NT2/D1 (cell line): ENCODE data around the gene TSR1.

Experiments
- DNase-seq: peaks from one replicate; pipeline ENCODE4 v3.0.0-alpha.2; 2011; ENCODE audit warnings: low read depth, low spot score
- H3K27me3 ChIP-seq: 2 replicates; pipeline ENCODE4 v1.6.0; 2011; ENCODE audit warnings: mild to moderate bottlenecking; ENCODE audit not compliant: insufficient read length, insufficient read depth
- H3K36me3 ChIP-seq: 2 replicates; pipeline ENCODE4 v1.6.1; 2011; ENCODE audit warnings: mild to moderate bottlenecking, low read length, mixed read lengths; ENCODE audit not compliant: insufficient read depth, insufficient read length
- H3K4me1 ChIP-seq: 2 replicates; pipeline ENCODE4 v1.5.1; 2011; ENCODE audit not compliant: insufficient read depth, insufficient read length
- H3K4me3 ChIP-seq: 2 replicates; pipeline ENCODE4 v1.5.1; 2011; ENCODE audit warnings: low read depth; ENCODE audit not compliant: insufficient read length
- H3K9ac ChIP-seq: 2 replicates; pipeline ENCODE4 v1.6.0; 2011; ENCODE audit warnings: low read depth; ENCODE audit not compliant: insufficient read length
- H3K9me3 ChIP-seq: 2 replicates; pipeline ENCODE4 v1.5.1; 2011; ENCODE audit warnings: mild to moderate bottlenecking, low read length; ENCODE audit not compliant: insufficient read depth
- SUZ12 ChIP-seq: IDR thresholded peaks from 2 replicates; pipeline ENCODE4 v1.6.1; 2011; ENCODE audit not compliant: insufficient read length, insufficient read depth; ENCODE audit errors: extremely low read depth
- YY1 ChIP-seq: IDR thresholded peaks from 2 replicates; pipeline ENCODE4 v1.6.1; 2011; ENCODE audit not compliant: insufficient read length, insufficient read depth
- ZNF274 ChIP-seq: IDR thresholded peaks from 2 replicates; pipeline ENCODE4 v1.6.1; 2011; ENCODE audit warnings: mild to moderate bottlenecking, low read depth, low read length

Gene TSR1

DNA sequence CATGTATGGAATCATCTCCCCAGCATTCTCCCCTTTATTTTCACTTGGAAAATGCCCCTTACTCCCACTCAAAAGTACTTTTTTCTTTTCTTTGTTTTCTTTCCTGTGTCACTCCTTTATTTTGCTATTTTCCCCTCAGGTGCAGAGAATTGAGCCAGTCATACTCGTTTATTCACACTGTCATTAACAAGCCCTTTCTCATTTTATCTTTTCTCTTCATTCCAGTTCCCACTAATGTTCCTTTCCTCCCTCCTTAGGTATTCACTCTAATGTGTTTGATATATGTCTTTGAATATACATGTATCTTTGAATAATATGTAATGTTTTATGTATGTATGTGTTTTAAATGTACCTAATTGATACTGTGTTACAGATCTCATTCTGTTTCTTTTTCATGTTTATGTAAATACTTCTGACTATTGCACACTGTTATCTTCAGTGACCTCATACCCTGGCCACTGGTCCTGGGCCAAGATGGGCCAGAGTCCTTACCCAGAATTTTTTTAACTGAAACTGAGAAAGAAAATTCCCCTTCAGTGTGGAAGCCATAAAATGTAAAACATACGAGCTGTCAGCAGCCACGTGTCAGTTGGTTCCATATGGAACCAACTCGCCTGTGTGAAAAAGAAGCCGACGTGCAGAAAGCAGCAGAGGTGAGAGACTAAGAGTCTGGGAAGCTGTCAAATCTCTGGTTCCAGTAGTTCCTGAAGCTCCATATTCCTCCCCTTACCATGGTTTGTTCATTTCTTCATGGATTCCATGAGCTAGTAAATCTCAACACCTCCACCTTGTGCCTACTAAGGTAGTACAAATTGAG is 26.7 kb downstream of the TSR1 start:
- no peaks in the 10 kb centered on the region for H3K4me1 ChIP-seq
- no peaks in the 10 kb centered on the region for H3K27me3 ChIP-seq
- peaks cover 8% of the 10 kb centered on the region for H3K36me3 ChIP-seq
- no peak overlapping the region for H3K9ac ChIP-seq
- no peaks in the 10 kb centered on the region for H3K9me3 ChIP-seq
- TF ChIP-seq ZNF274, result no peak
- no peak for TF ChIP-seq SUZ12
- TF ChIP-seq YY1, result no peak
- no peak overlapping the region for H3K4me3 ChIP-seq
- no peak for DNase-seq

DNA sequence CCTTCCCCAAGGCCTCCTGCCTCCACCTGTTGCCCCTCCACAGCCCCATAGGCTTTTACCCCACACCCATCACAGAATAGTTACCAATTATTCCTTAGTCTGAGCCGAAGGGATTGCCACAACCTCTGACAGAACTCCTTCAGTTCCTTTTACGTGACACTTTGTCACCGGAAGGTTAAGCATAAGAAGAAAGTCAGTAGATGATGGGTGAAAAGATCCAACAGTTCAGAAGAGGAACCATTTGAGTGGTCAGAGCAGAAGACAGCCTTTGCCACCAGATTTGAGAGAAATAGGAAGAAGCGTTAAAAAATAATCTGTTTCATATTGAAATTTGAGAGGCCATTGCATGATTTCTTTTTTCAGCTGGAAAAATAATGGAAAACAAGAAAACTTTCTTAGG is 31.3 kb downstream of the TSR1 start:
- no peaks in the 10 kb centered on the region for H3K4me1 ChIP-seq
- no peak for TF ChIP-seq ZNF274
- TF ChIP-seq SUZ12, result no peak
- TF ChIP-seq YY1, result no peak
- H3K4me3 ChIP-seq, result no peak overlapping the region
- H3K9ac ChIP-seq, result no peak overlapping the region
- no peaks in the 10 kb centered on the region for H3K9me3 ChIP-seq
- peaks cover 18% of the 10 kb centered on the region for H3K36me3 ChIP-seq
- DNase-seq, result no peak
- no peaks in the 10 kb centered on the region for H3K27me3 ChIP-seq

DNA sequence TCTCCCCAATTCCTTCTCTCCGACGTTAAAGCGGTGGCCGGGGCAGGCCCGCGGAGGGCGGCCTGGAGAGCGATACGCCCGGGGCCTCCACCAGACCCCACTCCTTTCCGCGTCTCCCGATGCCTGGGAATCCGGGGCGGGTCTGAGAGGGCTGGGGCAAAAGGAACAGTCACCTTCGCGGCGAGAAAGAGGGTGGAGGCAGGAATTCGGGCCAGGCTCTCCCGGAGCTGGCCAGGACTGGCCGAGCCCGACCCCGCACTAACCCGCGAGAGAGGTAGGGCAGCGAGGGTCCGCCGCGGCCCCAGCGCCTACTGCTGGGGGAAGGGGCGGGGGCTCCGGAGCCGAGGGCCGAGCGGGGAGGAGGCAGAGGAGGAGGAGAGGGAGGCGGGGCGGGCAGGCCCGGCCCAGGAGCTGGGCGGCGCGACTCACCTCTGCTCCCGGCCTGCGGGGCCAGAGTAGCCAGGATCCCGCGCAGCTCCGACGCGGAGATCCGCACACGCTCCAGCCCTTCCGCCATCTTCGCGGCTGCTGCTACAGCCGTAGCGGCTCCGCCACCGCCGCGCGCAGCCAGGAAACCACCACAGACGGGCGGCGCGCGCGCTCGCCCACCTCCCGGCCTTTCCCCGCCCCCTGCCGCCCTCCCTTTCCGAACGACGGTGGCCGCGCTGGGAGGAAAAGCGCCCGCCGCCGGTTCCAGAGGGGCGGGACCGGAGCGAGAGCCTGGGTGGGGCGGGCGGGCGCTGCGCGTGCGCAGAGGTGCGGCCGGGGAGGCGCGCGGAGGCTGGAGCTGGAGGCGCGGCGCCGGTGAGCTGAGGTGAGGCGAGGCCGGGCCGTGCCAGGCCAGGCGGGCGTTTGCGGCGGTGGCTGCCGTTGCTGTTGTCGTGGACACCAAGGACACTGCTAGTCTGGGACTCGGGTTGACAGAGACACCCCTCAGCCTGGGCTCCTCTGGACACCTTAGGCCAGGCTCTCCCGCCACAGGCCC is 32.8 kb downstream of the TSR1 start, which contains the start of the genes SMG6 and SRR:
SMG6 (minus strand) TSS at position 582 of the 985 bp plus-strand sequence; CDS start at position 517, 65 bp downstream.
SRR (plus strand) TSS at position 747 of the 985 bp plus-strand sequence. CDS start 11,611 bp downstream, outside the sequence.
- TF ChIP-seq ZNF274 (no peak), YY1 (no peak), SUZ12 (no peak)

DNA sequence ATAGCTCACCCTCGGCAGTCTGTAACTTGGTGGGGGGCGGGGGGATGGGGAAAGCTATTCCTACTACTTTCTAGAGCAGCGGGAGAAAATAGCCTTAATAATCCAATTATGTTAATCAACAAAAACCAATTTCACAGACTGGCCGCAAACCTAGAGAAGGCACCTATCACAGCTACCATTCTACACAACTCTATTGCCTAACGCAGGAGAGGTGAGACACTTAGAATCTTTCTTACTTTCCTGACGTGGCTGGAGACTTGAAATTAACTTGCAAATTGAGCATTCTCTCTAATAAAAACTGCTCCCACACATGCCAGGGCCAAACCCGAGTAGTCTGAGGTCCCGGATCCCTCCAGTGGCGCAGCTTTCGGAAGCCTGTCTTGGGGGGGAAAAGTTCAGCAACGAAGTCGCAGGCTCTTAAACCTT is 33.5 kb downstream of the TSR1 start:
- H3K36me3 ChIP-seq, result peaks cover 33% of the 10 kb centered on the region
- H3K4me3 ChIP-seq, result peak overlapping the region; percentile 65
- no peak for TF ChIP-seq SUZ12
- TF ChIP-seq ZNF274, result no peak
- TF ChIP-seq YY1, result no peak
- no peak for DNase-seq
- H3K27me3 ChIP-seq, result no peaks in the 10 kb centered on the region
- H3K9ac ChIP-seq, result peak overlapping the region; percentile 90
- no peaks in the 10 kb centered on the region for H3K9me3 ChIP-seq
- no peaks in the 10 kb centered on the region for H3K4me1 ChIP-seq

More for the DNA sequence above, 32.8 kb downstream of the TSR1 start, which contains the start of the genes SMG6 and SRR:
- no peaks in the 10 kb centered on the region for H3K9me3 ChIP-seq
- peak; percentile 73 for DNase-seq
- peaks cover 31% of the 10 kb centered on the region for H3K36me3 ChIP-seq
- peak within 1 kb of the TSS; percentile 90 for H3K9ac ChIP-seq
- H3K4me1 ChIP-seq, result no peaks in the 10 kb centered on the region
- no peaks in the 10 kb centered on the region for H3K27me3 ChIP-seq
- peak within 1 kb of the TSS; percentile 75 for H3K4me3 ChIP-seq

DNA sequence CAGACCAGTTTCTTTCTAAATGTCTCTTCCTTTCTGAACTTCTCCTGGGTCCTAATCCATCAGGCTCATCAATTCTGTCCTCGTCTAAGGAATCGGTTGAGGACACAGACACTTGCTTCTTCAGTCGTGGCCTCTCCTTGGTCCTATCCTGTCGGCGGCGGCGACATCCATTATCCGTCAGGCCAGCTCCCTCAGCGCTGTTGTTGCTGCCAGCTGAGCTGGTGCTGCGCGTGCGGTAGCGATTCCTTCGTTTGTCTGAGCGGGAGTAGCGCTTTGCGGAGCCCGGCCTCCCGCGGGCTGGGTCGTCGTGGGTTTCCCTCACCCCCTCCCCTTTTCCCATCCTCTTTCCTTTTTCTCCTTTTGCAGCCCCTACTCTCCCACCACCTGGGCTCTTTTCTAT is 36.5 kb downstream of the TSR1 start:
- Histone ChIP-seq H3K4me3 (no peak overlapping the region), H3K27me3 (no peaks in the 10 kb centered on the region), H3K9me3 (no peaks in the 10 kb centered on the region), H3K9ac (no peak overlapping the region), H3K4me1 (no peaks in the 10 kb centered on the region), H3K36me3 (peaks cover 54% of the 10 kb centered on the region)
- no peak for DNase-seq
- no peak for TF ChIP-seq YY1
- no peak for TF ChIP-seq ZNF274
- TF ChIP-seq SUZ12, result no peak

DNA sequence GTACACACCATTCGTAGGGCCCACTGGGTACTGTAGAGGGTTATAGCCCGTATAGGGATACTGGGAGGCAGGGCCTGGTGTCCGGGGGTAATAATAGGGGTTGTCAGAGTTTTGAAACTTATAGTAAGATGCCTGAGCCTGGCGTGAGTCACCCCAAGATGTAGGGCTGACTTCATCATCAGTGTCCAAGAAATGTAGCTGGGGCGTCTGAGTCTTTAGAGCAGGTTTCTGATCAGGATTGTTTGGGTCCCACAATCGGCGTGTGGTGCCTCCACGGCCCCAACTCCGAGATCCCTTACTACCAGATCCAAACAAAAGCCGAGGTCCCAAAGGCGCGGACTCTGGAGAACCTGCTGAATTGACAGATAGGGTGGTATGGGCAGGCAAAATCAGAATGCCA is 37.1 kb downstream of the TSR1 start:
- H3K4me3 ChIP-seq, result no peak overlapping the region
- no peak overlapping the region for H3K9ac ChIP-seq
- no peaks in the 10 kb centered on the region for H3K4me1 ChIP-seq
- no peaks in the 10 kb centered on the region for H3K27me3 ChIP-seq
- TF ChIP-seq ZNF274, result no peak
- TF ChIP-seq SUZ12, result no peak
- TF ChIP-seq YY1, result no peak
- peaks cover 60% of the 10 kb centered on the region for H3K36me3 ChIP-seq
- no peak for DNase-seq
- H3K9me3 ChIP-seq, result no peaks in the 10 kb centered on the region

DNA sequence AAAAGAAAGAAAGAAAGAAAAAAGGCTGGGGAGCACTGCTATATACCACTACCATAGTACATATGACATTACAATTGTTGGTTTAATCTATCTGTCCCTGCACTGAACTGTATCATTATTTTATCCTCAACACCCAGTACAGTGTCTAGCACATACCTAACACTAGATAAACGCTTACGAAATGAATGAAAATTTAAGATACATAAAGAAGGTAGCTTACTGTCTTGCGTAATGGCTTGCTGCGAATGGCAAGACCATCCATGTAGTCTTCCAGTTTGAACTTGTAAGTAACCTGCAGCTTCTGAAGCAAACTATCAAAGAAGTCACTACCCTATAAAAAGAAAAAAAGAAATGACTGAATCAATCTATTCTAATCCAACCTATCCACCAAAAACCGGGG is 39.2 kb downstream of the TSR1 start:
- DNase-seq, result no peak
- Histone ChIP-seq H3K9ac (no peak overlapping the region), H3K9me3 (no peaks in the 10 kb centered on the region), H3K36me3 (peaks cover 76% of the 10 kb centered on the region), H3K4me1 (no peaks in the 10 kb centered on the region), H3K4me3 (no peak overlapping the region), H3K27me3 (no peaks in the 10 kb centered on the region)
- TF ChIP-seq YY1 (no peak), ZNF274 (no peak), SUZ12 (no peak)
